BLaER1 treated with 17β-estradiol and CSF1 and Interleukin-3, amounts not matched to agents 10 nM and 100 nM (cell line): ENCODE results near the gene ZNRF1.
A peak's percentile ranks its signal among the peaks of the same experiment; 100 is the strongest.

Experiments
- H3K27ac ChIP-seq, 11 experiments: shearing (Covaris generic); formaldehyde crosslinking; 2 replicates each; pipeline ENCODE4 v1.8.1; 2022
- H3K27me3 ChIP-seq, 11 experiments: shearing (Covaris generic); formaldehyde crosslinking; 2 replicates each; pipeline ENCODE4 v1.8.1; 2022
- H3K36me3 ChIP-seq, 11 experiments: shearing (Covaris generic); formaldehyde crosslinking; 2 replicates each; pipeline ENCODE4 v1.8.1; 2022
- H3K4me1 ChIP-seq, 10 experiments: shearing (Covaris generic); formaldehyde crosslinking; 2 replicates each; pipeline ENCODE4 v1.8.1; 2022
- H3K4me2 ChIP-seq, 11 experiments: shearing (Covaris generic); formaldehyde crosslinking; 2 replicates each; pipeline ENCODE4 v1.8.1; 2022
- H3K4me3 ChIP-seq, 10 experiments: shearing (Covaris generic); formaldehyde crosslinking; 2 replicates each; pipeline ENCODE4 v1.8.1; 2022
- H3K9ac ChIP-seq, 11 experiments: shearing (Covaris generic); formaldehyde crosslinking; 2 replicates each; pipeline ENCODE4 v1.8.1; 2022
- H3K9me3 ChIP-seq, 11 experiments: shearing (Covaris generic); formaldehyde crosslinking; replicated peaks in 1 of 11; 2 replicates each; pipeline ENCODE4 v1.8.1; 2022
- H4K20me1 ChIP-seq, 11 experiments: shearing (Covaris generic); formaldehyde crosslinking; 2 replicates each; pipeline ENCODE4 v1.8.1; 2022
- Cebpa-rat ChIP-seq, 11 experiments: shearing (Covaris generic); IDR thresholded peaks; 2 replicates each; pipeline ENCODE4 v1.8.1; 2022

Gene ZNRF1

DNA sequence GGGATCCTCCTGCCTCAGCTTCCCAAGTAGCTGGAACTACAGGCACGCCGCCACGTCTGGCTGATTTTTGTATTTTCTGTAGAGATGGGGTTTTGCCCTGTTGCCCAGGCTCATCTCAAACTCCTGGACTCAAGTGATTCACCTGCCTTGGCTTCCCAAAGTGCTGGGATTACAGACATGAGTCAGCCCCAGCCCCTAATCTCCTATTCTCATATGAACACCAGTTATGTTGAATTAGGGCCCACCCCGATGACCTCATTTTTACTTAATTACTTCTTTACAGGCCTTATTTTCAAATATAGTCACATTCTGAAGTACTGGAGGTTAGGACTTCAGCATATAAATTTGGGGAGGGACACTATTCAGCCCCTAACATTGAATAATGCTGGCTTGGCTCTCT, 49.2 kb downstream of the ZNRF1 start:
- Histone ChIP-seq H3K27me3 (no peaks in the 10 kb centered on the region), H3K36me3 (peaks cover 0 to 59% (median 31%) of the 10 kb centered on the region in 11 experiments; a peak in 17 of 22 replicates), H3K4me1 (peaks cover 27 to 52% (median 39%) of the 10 kb centered on the region in 10 experiments), H3K9me3 (peaks cover 8 to 54% (median 38%) of the 10 kb centered on the region in 11 experiments), H3K9ac (no peak overlapping the region), H3K4me2 (no peak overlapping the region), H3K27ac (0 out of 22 replicates have a peak overlapping the region, but pooled peaks of 1 of the 11 experiments have one; percentile 4), H4K20me1 (peaks cover 0 to 97% (median 41%) of the 10 kb centered on the region in 11 experiments; a peak in 17 of 22 replicates), H3K4me3 (no peak overlapping the region)
- no peak for TF ChIP-seq Cebpa-rat (IDR thresholded peaks at IDR 0.05)

GRCh38 chr16:75048530-75048929, 49.7 kb downstream of the ZNRF1 start:
- Histone ChIP-seq H3K4me2 (no peak overlapping the region), H3K36me3 (peaks cover 0 to 59% (median 31%) of the 10 kb centered on the region in 11 experiments; a peak in 17 of 22 replicates), H3K27ac (no peak overlapping the region), H4K20me1 (peaks cover 0 to 97% (median 42%) of the 10 kb centered on the region in 11 experiments; a peak in 17 of 22 replicates), H3K4me1 (peaks cover 23 to 52% (median 39%) of the 10 kb centered on the region in 10 experiments), H3K9me3 (peaks cover 8 to 54% (median 38%) of the 10 kb centered on the region in 11 experiments), H3K4me3 (no peak overlapping the region), H3K27me3 (no peaks in the 10 kb centered on the region), H3K9ac (no peak overlapping the region)
- no peak for TF ChIP-seq Cebpa-rat (IDR thresholded peaks at IDR 0.05)

DNA sequence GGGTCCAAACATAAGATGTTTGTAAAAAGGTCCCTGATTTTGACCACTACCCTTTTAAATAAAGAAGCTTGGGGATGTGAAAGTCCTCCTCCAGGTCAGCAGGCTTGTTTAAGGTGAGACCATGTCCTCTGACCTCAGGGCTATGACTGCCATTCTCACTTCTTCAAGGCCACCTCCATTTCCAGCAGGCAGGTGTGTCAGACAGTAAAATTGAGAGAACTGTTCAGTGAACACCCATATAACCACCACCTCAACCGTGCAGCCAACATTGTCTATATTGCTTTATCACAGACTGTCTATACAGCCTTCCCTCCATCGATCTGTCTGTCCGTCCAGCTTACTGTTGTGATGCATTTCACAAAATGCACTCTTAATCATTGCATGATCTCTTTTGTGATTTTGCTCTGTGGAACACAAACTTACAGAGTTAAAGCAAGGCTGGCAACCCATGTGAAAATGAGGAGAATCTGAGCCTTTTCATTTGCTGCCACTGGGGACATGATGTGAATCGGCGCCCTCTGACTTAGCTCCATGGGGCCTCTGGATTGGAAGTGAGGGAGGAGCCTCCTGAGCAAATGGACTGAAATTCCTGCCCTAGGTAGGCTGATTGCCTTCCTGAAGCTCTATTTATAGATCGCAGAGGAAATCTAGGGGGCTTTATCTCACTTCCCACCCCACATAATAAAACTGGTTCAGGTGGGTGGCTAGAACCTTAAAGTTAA, 53.8 kb downstream of the ZNRF1 start:
- Histone ChIP-seq H3K27me3 (no peaks in the 10 kb centered on the region), H3K4me3 (no peak overlapping the region), H3K9ac (no peak overlapping the region), H3K36me3 (peaks cover 0 to 60% (median 37%) of the 10 kb centered on the region in 11 experiments; a peak in 17 of 22 replicates), H4K20me1 (peaks cover 0 to 100% (median 63%) of the 10 kb centered on the region in 11 experiments; a peak in 17 of 22 replicates), H3K9me3 (peaks cover 8 to 32% (median 27%) of the 10 kb centered on the region in 11 experiments), H3K27ac (peak overlapping the region in 1 of 11 experiments; percentile 11; a peak in 1 of 22 replicates), H3K4me2 (peak overlapping the region in 9 of 11 experiments; percentile 7 to 84 (median 68); a peak in 16 of 22 replicates), H3K4me1 (peaks cover 14 to 63% (median 45%) of the 10 kb centered on the region in 10 experiments)
- TF ChIP-seq Cebpa-rat (IDR thresholded peaks at IDR 0.05), result no peak

DNA sequence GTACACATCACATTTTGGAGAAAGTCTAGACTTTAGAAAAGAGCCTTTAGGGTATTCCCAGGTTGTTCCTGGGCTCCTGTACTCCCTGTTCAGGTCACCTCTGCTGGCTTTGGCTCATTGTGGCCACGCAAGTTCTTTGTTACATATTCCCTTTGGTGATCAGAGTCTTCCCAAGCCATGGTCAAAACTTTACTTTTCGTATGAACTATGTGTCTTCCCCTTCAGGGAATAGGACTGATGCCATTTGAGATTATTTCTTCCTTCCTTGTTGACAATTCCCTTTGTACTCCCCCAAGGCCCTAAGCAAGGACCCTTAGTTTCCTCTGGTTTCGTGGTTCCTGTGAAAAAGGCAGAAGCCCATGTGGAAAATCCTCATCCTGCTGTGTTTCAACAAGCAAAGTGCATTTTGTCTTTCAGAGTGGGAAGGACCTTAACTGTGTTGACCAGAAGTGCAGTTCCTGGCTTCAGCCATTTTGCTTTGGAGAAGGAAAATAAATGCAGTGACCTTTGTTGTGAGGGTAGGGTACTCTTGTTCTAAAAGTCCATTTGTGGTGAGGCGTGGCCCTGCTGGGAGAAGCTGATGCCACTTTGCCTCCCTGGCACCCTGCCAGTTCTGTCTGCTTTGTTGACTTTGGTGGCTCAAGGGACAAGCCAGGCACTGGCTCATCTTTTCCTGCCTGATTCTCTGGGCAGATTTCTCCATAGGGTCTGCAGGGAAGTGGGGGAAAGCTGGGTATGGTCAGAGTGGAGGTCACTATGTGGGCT, 55.1 kb downstream of the ZNRF1 start:
- Histone ChIP-seq H3K4me1 (peaks cover 24 to 76% (median 58%) of the 10 kb centered on the region in 10 experiments), H3K27me3 (no peaks in the 10 kb centered on the region), H4K20me1 (peaks cover 12 to 100% (median 75%) of the 10 kb centered on the region in 11 experiments; a peak in 17 of 22 replicates), H3K9me3 (peaks cover 6 to 19% (median 14%) of the 10 kb centered on the region in 11 experiments), H3K4me2 (peak overlapping the region; percentile 56 to 84 (median 68)), H3K4me3 (no peak overlapping the region), H3K27ac (peak overlapping the region in 10 of 11 experiments; percentile 20 to 63 (median 46); a peak in 18 of 22 replicates), H3K9ac (peak overlapping the region in 5 of 11 experiments; percentile 1 to 53 (median 17); a peak in 3 of 22 replicates), H3K36me3 (peaks cover 0 to 52% (median 27%) of the 10 kb centered on the region in 11 experiments; a peak in 17 of 22 replicates)
- TF ChIP-seq Cebpa-rat (IDR thresholded peaks at IDR 0.05), result no peak

- no peak for TF ChIP-seq Cebpa-rat (IDR thresholded peaks at IDR 0.05)
- Histone ChIP-seq H4K20me1 (peaks cover 12 to 100% (median 76%) of the 10 kb centered on the region in 11 experiments; a peak in 17 of 22 replicates), H3K9me3 (peaks cover 0 to 13% (median 8%) of the 10 kb centered on the region in 11 experiments; a peak in 19 of 22 replicates), H3K27me3 (no peaks in the 10 kb centered on the region), H3K4me3 (no peak overlapping the region), H3K4me1 (peaks cover 26 to 82% (median 64%) of the 10 kb centered on the region in 10 experiments), H3K27ac (peak overlapping the region in 6 of 11 experiments; percentile 44 to 63 (median 48); a peak in 8 of 22 replicates), H3K9ac (peak overlapping the region in 3 of 11 experiments; percentile 0 to 53 (median 24); a peak in 2 of 22 replicates), H3K4me2 (peak overlapping the region; percentile 56 to 84 (median 68)), H3K36me3 (peaks cover 0 to 51% (median 21%) of the 10 kb centered on the region in 11 experiments; a peak in 16 of 22 replicates)
Measured at GRCh38 chr16:75054556-75054947, 55.7 kb downstream of the ZNRF1 start.

DNA sequence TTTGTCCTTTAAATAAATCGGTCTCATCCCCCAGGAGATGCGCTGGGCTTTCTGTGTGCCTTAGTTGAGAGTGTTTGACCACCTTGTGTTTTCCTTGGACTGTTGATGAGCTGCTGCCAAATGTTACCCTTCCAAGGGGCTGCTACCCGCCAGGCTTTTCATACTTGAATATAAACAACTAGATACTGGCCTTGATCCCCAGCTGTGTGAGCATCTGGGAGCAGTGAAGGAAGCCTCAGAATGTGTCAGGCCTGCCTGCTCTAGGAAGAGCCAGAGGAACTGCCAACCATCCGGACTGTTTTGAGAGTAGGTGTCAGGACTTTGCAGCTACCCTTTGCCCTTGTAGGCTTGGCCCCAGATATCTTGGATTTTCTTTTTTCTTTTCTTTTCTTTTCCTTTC, 60.0 kb downstream of the ZNRF1 start:
- Histone ChIP-seq H3K9ac (peak overlapping the region in 2 of 11 experiments; percentile 7 to 21; a peak in 1 of 22 replicates), H4K20me1 (peaks cover 22 to 100% (median 93%) of the 10 kb centered on the region in 11 experiments; a peak in 20 of 22 replicates), H3K36me3 (peaks cover 0 to 60% (median 13%) of the 10 kb centered on the region in 11 experiments; a peak in 14 of 22 replicates), H3K27me3 (no peaks in the 10 kb centered on the region), H3K4me1 (peaks cover 61 to 100% (median 86%) of the 10 kb centered on the region in 10 experiments), H3K4me2 (peak overlapping the region; percentile 2 to 88 (median 58); a peak in 20 of 22 replicates), H3K9me3 (peaks cover 0 to 4% (median 0%) of the 10 kb centered on the region in 11 experiments; a peak in 1 of 22 replicates), H3K27ac (peak overlapping the region in 8 of 11 experiments; percentile 2 to 47 (median 28); a peak in 7 of 22 replicates), H3K4me3 (no peak overlapping the region)
- TF ChIP-seq Cebpa-rat (IDR thresholded peaks at IDR 0.05), result no peak

DNA sequence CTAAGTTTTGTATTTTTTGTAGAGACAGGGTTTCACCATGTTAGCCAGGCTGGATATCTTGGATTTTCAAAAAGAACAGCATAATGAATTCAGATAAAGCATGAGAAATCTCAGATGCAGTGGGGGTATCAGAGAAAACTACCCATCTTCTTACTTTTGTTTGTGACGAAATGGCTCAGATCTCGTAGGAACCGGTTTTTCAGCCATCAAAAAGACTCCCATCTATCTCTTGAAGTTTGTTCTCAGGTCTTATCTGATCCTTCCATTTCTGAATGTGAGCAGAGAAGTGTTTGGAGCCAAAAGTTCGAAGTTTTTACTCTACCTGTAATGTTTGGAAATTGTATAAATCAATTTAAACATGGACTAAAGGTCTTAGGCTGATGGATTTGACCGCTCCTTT, 60.6 kb downstream of the ZNRF1 start:
- no peaks in the 10 kb centered on the region for H3K27me3 ChIP-seq
- H3K36me3 ChIP-seq, result peaks cover 0 to 60% (median 13%) of the 10 kb centered on the region in 11 experiments; a peak in 14 of 22 replicates
- H3K4me2 ChIP-seq, result peak overlapping the region in 9 of 11 experiments; percentile 30 to 88 (median 73); a peak in 11 of 22 replicates
- H3K27ac ChIP-seq, result peak overlapping the region in 2 of 11 experiments; percentile 1; a peak in 1 of 22 replicates
- H3K4me3 ChIP-seq, result no peak overlapping the region
- no peak overlapping the region for H3K9ac ChIP-seq
- no peak for TF ChIP-seq Cebpa-rat (IDR thresholded peaks at IDR 0.05)
- peaks cover 61 to 100% (median 86%) of the 10 kb centered on the region in 10 experiments for H3K4me1 ChIP-seq
- H4K20me1 ChIP-seq, result peaks cover 28 to 100% (median 93%) of the 10 kb centered on the region in 11 experiments; a peak in 20 of 22 replicates
- peaks cover 0 to 4% (median 0%) of the 10 kb centered on the region in 11 experiments; a peak in 1 of 22 replicates for H3K9me3 ChIP-seq

GRCh38 chr16:75060723-75061122, 61.9 kb downstream of the ZNRF1 start:
- peaks cover 0 to 3% (median 0%) of the 10 kb centered on the region in 11 experiments; a peak in 2 of 22 replicates for H3K9me3 ChIP-seq
- H3K4me3 ChIP-seq, result no peak overlapping the region
- H3K4me1 ChIP-seq, result peaks cover 70 to 100% (median 86%) of the 10 kb centered on the region in 10 experiments
- H3K36me3 ChIP-seq, result peaks cover 0 to 50% (median 8%) of the 10 kb centered on the region in 11 experiments; a peak in 13 of 22 replicates
- H3K27ac ChIP-seq, result peak overlapping the region in 5 of 11 experiments; percentile 5 to 35 (median 7); a peak in 3 of 22 replicates
- no peak overlapping the region for H3K9ac ChIP-seq
- H3K4me2 ChIP-seq, result peak overlapping the region; percentile 61 to 88 (median 76)
- H3K27me3 ChIP-seq, result no peaks in the 10 kb centered on the region
- H4K20me1 ChIP-seq, result peaks cover 38 to 100% (median 93%) of the 10 kb centered on the region in 11 experiments; a peak in 21 of 22 replicates
- TF ChIP-seq Cebpa-rat (IDR thresholded peaks at IDR 0.05), result no peak
